ENCODE results near the gene HOXA7.

Gene HOXA7

DNA sequence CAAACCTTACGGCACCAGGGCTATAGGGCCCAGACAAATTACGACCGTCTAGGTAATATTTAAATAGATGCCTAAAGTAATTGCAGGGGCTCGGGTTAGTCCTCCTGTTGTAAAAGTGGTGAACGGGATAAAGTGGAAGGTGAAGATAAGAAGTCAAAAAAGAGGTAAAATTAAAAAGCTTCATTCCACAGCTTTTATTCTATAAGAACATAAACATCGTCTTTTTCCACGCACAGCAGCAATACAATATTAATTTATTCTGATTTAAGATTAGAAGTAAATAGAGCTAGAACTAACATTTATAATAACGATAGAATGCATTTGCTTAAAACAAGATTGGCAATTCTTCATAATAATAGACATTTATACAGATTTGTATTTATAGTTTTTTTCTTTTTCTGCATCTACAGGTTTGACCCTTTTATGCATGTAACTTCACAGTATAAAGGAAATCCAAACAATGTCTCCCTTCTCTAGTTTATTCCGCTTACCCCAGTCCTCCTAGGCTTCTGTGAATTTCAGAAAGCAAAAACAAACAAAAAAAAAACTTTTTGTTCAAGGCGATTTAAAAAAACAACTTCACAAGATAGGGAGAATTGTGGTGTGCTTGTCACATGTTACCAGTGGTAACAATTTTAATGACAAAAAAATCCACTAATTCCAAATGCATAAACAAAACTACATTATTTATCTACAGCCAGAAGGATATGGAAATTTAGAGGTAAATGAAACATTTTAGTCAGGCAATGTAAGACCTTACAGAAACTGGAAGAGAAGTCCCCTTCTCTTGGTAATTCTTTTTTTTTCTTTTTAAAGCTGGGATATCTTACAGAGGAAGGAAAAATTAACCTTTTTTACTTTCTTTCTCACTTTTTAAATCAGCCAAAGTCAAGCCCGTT lies 14.2 kb upstream of the HOXA7 start:
- no peak for DNase-seq (ENCODE audit: low spot score)

- DNase-seq (ENCODE audit: low spot score) = peak; percentile 88
These were observed 13.4 kb upstream of the HOXA7 start for GRCh38 chr7:27169658-27170425.

DNA sequence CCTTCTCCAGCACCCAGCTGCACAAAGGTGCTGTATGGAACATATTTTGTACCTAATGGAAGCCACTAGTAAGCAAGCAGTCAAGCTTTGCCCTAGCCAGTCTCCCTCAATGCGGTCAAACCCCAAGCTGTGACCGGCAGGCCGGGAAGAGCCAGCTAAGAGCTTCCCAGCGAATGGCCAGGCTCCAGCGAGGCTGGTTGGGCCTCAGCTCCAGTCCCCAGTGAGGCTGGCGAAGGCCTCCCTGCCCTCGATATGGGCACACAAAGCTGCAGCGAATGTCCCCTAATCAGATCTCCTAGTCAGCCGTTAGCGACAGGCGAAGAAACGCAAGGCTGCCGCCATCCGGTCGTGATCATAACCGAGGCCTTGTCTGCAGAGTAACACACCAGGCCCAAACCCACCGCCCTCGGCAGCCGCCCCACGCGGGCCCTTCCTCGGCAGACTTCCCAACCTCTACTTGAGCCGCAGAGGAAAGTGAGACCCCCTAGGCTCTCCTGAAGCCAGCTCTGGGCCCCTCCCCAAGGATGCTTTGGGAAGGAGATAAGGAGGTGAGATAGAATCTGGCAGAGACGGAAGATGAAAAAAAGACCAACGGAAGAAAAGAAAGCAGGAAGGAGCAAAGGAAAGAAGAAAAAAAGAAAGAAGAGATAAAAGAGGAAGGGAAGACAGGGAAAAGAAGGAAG lies 11.9 kb upstream of the HOXA7 start:
- peak; percentile 86 for DNase-seq (ENCODE audit: low spot score)

DNA sequence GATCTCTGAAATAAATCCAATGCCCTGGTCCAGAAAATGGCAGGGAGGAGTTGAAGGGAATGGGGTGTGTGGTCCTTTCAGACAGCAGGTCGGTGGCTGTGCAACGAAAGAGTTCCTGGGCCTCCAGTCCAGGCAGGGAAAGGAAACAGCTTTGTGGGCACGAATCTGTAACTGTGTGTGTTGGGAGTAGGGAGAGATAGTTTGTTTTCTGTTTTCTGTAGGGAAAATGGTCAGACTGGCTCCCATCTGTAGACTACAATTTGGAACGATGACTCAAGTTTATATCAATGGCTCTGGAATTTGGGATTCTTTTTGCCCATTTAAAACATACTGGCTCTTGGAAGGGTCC lies 11.4 kb upstream of the HOXA7 start:
- no peak for DNase-seq (ENCODE audit: low spot score)

GRCh38 chr7:27166531-27167505 lies 10.3 kb upstream of the HOXA7 start:
- no peak for DNase-seq (ENCODE audit: low spot score)

DNA sequence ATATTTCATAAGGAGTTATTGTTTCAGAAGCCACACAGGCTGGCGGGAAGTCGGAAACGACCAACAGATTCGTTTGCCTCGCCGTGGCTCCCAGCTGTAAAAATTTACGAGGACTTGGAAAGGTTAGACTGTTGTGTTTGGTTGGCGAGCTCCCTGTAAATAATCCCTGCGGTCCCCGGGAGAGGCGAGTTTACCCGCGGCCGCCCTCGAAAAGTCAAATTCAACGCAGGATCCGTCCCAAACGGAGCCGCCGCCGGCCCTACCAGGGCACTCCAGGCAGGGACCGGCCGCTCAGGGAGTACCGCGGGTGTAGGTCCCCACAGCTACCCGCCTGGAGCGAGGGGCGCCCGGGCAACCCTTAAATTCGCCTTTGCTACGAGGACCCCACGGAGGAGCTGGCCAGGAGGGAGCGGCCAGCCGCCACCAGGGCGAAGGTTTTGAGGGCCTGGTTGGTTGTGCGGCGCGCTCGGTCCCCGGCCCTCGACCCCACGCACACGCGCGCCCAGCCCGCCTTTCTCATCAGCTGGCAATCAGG lies 9.6 kb upstream of the HOXA7 start:
- DNase-seq (ENCODE audit: low spot score) = no peak

GRCh38 chr7:27165089-27165995 lies 8.9 kb upstream of the HOXA7 start, which contains the start of gene HOXA9:
HOXA9 (minus strand) TSS chr7:27165537; CDS start chr7:27165457, 80 bp downstream.
- DNase-seq (ENCODE audit: low spot score) = peak; percentile 91

- no peak for DNase-seq (ENCODE audit: low spot score)
These were observed 8.1 kb upstream of the HOXA7 start for GRCh38 chr7:27164367-27165088.

DNA sequence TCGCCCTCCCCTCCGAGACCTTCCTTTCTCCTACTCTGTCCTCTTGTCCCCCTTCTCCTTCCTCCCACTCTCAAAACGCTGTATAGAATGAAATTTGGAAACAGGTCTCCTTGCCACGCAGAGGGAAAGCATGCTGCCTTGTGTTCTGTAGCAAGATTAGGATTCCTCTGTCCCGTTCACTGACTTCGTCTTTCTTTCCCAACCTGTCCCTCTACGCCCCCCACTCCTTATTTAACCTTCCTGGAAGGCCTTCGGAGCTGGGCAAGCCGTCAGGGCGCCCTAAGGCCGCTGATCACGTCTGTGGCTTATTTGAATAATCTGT lies 7.5 kb upstream of the HOXA7 start:
- no peak for DNase-seq (ENCODE audit: low spot score)

DNA sequence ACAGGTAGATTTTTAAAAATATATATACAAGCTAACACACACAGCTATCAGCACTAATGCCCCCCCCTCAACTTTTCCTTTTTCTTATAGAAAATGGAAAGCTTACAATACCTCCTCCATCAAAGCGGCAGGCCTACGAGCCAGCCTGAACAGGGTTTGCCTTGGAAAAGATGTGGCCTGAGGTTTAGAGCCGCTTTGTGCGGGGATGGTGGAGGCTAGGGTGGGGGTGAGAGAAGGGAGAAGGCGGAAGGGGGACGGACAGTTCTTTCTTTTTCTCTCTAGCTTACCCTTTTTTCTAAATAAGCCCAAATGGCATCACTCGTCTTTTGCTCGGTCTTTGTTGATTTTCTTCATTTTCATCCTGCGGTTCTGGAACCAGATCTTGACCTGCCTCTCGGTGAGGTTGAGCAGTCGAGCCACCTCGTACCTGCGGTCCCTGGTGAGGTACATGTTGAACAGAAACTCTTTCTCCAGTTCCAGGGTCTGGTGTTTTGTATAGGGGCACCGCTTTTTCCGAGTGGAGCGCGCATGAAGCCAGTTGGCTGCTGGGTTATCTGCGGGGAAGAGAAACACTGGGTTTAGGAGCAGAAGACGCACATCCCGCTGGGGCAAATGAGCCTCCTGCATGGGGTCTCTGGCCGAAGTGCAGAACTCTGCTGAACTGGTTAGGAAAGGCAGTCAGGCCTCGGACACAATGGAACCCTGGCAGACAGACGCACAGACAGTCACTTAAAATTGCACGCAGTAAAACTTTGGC lies 7.0 kb upstream of the HOXA7 start:
- no peak for DNase-seq (ENCODE audit: low spot score)

DNA sequence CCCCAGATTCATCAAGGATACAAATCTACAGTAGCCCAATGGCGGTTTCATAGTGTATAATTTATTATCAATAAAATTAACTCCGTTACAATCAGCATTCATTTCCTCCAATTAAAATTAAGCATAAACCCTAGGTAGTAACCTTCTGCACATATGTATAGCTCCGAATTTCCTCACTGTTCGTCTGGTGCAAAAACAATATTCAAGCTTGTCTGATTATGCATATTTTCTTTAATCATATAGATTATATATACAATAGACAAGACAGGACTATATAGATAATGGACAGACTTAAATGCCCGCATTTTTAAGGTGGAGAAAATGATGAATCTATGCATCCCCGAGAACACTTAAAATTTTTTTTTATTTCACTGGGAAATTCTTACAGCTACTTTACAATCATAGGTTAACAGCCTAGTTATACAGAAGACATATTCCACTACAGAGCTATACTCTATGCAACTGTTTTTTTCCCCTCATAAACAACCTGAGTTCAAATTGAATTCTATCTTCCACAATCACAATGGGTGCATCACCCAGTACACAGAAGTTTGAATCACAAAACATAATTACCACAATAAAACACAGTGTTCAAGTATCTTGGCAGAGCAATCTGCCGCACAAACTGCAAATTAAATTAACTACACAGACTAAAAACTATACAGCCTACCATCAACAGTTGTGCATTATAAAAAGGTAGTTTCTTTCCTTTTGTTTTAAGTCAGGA lies 6.2 kb upstream of the HOXA7 start:
- DNase-seq (ENCODE audit: low spot score) = no peak

DNA sequence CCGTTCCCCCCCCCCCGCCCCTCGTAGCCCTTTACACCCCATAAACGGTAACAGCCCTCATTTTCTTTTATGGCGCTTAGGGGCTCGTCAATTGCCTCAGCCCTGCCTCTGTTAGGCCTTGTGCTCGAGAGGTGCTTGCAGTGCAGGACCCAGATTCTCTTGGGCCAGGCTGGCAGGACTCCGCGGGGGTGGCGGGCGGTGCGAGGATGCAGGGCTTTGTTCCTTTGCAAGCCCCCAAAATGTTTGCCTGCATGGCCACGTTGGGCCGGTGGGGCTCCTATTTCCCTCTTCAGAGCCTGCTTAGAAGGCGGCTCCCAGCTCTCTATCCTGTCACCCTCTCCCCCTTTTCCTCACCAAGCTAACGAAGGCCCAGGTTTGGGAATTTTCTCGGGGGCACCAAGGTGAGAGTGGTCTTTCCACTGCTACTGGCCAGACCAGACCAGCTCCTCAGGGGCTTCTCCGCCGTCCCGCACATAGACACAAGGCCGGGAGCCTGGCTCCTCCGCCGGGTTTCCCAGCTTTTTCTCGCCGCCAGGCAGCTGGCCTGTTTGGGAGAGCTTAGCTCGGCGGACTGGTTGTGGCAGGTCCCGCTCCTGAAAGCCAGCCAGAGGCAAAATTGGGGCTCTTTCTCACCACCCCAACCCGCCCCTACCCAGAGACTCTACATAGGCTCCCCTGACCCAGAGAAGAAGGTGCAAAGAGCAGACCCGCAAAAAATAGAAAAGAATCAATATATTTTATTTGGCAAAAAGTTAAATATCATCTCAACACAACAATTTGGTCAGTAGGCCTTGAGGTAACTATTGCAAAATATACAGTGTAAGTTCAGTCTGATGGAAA lies 5.5 kb upstream of the HOXA7 start:
- DNase-seq (ENCODE audit: low spot score) = no peak

DNA sequence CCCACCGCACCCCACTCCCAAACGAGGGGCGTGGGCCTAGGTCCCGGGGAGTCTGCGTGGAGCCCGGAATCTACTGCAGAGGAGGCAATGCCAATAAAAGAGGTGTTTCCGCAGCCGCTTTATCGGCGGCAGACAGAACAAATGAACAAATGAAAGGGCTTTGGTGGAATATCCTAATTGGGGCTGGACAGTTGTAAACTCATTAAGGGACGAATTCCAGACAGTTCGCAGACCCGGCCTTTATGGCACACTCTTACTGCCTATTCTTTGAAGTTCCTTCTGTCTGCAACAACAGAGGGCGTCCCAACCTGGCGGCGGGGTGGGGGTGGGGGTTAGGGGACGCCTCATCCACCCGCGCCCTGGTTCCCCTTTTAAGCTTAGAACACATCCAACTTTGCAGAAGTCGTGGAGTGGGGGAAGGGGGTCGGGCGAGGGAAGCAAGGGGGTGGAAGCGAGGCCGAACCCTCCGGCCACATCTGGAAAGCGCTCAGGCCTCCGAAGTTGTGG lies 4.8 kb upstream of the HOXA7 start:
- peak; percentile 82 for DNase-seq (ENCODE audit: low spot score)

DNA sequence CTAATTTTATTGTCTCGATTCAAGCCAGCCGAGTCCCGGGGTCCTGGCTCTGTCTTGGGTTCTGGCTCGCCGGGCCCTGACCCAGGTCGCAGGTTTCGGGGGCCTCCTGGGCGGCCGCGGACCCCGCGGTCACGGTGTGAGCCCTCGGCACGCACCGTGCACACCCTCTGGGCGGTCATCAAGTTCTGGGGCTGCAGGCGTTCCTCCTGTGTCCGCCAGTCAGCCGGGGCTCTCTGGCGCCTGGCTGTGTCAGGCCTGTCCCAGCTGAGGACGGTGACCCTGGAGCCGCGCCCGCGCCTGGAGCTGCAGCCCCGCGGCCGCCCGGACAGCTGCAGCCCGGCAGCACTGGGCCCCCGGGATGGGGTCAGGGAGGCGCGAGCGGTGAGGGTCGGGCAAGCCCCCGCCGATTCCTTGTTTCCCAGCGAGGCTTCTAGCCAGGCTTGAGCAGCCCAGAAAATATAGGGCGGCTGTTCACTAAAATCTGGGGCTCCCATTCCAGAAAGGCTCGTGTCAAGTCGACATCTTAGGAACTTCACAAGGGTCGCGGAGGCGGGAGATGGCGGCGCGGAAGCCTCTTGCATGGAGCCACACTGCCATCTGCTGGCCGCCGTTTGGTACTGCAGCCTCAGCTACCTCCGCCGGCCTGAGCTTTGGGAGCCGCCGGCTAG lies 4.2 kb upstream of the HOXA7 start:
- peak; percentile 94 for DNase-seq (ENCODE audit: low spot score)

DNA sequence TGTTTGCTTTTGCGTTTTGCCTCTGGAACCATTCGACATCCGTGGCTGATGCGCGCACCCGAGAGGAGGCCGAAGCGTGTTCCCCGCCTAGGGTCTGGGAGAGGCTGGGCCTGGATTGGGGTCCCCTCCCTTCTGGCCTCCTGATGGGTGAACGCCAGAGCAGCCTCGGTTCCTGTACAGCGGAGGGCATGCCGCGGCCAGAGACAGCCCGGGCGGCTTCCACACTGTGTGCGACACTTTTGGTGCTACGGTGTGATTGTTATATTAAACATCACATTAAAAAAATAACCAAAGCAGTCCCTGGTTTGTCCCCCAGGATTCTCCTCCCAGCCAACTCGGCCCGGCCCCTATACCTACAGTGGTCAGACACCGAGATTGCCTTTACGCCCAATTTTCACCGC lies 3.7 kb upstream of the HOXA7 start:
- no peak for DNase-seq (ENCODE audit: low spot score)

All from left forelimb (tissue), 1 donor.